HG03432 (cell line): Measurements from ENCODE around the gene DNAH8.
A peak's percentile ranks its signal among the peaks of the same experiment; 100 is the strongest.

Experiments used
- ATAC-seq: cut with Tn5 transposase; IDR thresholded peaks from one replicate; pipeline ENCODE4 v1.9.1; 2021; ENCODE audit warnings: mild to moderate bottlenecking, moderate library complexity; ENCODE audit not compliant: unreplicated experiment

DNAH8 gene

DNA sequence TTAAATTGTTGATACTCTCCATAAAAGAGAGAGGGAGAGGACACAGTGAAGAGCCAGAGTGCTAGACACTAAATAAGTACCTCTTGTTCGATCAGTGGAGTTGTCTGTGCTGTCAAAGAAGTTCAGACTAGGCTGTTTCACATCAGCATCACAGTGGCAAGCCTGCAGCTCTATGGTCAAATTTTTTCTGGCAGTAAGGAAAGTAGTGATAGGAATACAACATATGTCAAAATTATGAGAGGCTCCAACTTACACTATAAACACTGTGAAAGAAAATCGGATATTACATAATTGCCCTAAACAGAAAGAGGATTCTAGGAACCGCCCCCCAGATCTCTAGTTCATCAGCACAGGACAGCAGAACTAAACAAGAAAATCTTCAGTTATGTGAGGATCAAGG is 23.1 kb downstream of the DNAH8 start:
- no peak for ATAC-seq

DNA sequence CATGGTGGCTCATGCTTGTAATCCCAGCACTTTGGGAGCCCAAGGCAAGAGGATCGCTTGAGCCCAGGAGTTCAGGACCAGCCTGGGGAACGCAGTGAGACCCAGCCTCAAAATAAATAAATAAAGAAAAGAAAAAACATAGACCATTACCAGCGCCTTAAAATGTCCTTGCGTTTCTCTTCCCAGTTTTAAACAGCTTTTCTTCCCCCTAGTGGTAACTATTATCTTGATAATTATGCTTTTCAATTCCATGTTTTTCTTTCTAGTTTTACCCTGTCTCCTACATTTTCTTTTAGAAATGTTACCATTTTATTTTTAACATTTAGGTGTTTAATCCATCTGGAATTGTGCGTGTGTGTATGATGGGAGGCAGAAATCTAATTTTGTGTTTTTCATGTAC is 24.4 kb downstream of the DNAH8 start:
- ATAC-seq, result no peak

GRCh38 chr6:38749473-38749872 is 34.4 kb downstream of the DNAH8 start:
- ATAC-seq, result no peak

DNA sequence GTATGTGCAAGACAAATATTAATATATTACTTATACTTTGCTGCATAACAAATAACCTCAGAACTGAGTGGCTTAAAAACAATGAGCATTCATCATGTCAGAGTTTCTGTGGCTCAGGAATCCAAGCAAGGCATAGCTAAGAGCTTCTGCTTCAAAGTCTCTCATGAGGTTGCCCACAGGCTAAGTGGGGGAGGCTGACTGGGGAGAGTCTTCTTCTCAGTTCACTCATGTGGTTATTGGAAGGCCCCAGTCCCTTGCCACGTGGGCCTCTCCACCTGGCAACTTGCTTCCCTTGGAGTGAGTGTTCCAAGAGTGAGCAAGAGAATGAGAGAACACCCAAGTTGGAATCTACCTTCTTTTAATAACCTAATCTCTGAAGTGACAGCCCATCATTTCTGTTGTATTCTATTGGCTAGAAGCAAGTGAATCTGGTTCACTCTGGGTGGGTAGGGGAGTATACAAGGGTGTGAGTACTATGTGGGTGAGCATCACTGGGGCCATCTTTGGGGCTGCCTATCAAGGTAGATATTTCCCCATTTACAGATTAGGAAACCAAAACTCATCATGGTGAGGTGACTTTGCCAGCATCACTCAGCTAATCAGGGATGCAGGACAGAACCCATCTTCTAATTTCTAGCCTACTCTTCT is 36.0 kb downstream of the DNAH8 start:
- ATAC-seq, result no peak

GRCh38 chr6:38753707-38754106 is 38.6 kb downstream of the DNAH8 start:
- ATAC-seq, result no peak

DNA sequence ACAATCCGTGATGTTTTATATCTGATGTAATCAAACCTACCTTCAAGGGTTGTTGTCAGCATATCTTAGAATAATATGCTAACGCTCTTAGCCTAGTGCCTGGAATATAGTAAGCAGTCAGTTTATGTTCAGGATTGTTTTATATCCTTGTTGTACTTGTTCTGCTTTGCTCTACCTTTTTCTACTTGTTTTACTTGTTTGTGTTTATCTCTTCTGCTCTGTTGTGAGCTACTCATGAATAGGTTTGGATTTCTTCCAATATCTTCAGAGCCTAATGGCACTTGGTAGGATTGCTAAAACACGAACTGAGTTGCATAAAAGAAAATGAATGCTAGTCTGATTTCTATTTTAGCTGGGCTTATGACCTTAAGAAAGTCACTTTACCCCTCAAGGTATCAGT is 40.1 kb downstream of the DNAH8 start:
- ATAC-seq, result no peak

- ATAC-seq, result no peak
These were observed 40.8 kb downstream of the DNAH8 start for GRCh38 chr6:38755874-38756273.

GRCh38 chr6:38760097-38760496 is 45.0 kb downstream of the DNAH8 start:
- ATAC-seq, result no peak

DNA sequence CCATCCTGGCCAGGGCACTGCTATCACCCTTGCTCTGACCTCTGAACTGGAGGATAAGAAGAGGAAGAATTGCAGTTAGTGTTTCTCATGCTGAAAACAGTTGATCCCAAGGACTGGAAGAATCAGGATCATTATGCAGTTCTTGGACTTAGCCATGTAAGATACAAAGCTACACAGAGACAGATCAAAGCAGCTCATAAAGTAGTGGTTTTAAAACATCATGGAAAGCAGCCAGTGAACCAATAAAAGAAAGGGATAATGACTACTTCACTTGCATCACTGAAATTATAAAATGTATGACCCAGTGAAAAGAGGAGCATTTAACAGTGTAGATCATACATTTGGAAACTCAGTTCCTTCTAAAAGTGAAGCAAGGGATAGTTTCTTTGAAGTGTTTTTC is 47.7 kb downstream of the DNAH8 start:
- no peak for ATAC-seq

GRCh38 chr6:38767560-38767959 is 52.4 kb downstream of the DNAH8 start:
- no peak for ATAC-seq

GRCh38 chr6:38773338-38773737 is 58.2 kb downstream of the DNAH8 start:
- no peak for ATAC-seq

- no peak for ATAC-seq
These were observed 60.0 kb downstream of the DNAH8 start for GRCh38 chr6:38774929-38775707.

DNA sequence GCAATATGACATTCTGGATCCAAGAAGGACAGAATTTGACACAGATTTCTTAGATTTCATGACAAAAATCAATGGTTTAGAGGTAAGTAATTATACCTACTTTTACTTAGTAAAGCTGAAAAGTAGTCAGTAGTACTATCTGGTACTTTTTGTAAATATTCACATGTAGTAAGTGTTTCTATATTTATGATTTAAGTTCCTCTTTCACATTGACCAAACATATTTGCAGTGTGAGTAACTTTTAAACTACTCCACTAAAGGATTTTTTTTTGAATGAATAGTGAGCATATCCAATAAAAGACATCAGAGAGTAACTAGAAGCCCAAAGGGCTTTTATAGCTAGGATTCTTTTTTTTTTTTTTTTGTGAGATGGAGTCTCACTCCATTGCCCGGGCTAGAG is 60.8 kb downstream of the DNAH8 start:
- peak; percentile 61 for ATAC-seq

DNA sequence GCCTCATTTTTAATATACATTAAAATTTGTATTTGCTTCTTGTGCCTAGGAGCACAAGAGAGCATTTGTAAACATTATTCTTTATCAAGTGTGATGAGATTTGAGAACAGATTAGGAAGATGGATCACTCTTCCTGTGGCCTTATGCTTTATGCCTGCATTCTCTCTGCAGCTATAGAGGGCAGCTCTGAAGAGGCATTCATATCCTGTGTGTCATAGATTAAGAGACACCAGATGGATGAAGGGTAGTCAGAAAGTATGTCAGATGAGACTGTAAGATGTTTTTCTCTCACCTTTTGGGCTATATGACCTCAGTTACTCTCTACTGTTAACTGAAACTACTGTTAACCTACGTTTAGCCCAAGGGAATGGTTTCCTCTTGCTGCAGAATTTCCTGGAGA is 61.4 kb downstream of the DNAH8 start:
- ATAC-seq, result no peak

GRCh38 chr6:38779310-38780062 is 64.4 kb downstream of the DNAH8 start:
- ATAC-seq, result no peak

GRCh38 chr6:38782616-38783015 is 67.5 kb downstream of the DNAH8 start:
- ATAC-seq, result no peak

DNA sequence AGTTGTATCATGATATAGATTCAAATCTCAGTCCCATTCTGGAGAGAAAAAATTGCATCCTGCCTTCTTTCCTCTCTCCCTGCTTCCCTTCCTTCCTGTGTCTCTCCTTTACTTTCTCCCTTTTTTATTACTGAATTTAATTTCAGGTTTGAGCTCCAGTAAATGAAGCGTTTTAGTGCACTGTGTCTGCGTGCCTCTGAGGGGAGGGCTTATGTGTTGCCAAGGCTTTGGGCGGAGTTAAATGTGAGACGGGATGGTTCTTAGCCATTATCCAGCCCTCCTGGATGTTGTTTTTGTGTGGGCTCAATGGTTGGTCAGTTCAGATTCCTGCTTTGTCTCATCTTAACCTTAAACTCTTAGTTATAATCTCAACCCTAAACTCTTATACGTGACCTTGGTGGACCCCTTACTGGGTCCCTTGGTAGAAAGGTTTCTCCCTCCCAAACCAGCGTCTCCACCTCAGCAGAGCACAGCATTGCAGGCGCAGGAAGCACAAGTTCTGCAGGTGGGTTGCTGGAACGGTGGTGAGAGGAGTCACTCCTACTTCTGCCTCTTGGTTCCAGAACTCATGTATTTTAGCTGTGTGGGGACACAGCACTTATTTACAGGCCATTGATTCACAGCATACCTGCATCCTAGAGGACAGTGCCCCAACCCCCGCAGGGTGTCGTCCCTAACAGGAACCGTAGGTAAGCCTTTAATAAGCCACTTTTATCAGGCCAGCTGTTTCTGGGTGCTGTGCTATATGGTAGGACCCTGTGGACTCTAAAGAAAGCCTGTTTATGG is 68.5 kb downstream of the DNAH8 start:
- no peak for ATAC-seq

DNA sequence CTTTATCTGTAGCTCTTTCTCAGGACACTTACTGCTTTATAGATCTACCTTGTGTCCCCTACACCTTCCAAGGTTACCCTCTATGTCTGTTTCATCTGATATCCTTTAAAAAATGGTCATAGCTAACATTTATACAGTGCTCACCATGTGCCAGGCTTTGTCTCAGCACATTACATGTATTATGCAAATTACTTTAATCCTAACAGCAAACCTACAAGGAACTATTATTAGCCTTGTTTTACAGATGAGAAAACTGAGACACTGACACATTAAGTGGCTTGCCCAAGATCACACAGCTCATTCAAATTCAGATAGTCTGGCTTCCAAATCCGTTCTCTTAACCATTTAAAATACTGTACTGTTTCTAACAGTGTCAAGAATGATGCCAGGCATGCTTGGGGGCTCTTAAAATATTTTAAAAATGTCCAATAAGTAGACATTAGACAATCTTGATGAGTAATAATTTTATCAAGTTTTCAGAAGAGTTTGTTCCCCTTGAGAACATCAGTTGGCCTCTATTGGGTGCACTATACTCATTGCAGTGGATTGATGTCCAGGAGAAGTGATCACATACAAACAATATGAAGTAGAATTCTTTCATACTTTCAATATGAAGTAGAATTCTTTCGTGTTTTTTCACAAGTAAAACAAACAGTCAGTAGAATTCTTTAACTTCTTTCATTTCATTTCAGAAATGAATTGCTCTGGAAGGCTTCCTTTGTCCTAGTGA is 69.6 kb downstream of the DNAH8 start:
- ATAC-seq, result no peak

DNA sequence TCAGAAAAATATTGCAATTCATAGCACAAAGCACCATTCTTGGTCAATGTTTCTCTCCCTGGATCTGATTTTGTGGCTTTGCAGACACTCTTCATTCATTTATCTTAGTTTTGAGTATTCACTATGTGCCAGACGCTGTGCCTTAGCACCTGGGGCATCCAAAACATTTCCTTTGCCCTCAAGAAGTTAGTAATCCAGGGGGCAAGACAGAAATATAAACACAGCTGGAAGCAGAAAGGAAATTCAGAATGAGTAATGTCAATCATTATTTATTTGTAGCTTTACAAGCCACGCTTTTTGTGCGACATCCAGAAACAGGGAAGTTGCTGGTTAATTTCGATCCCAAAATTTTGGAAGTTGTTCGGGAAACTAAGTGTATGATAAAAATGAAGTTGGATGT is 71.4 kb downstream of the DNAH8 start:
- ATAC-seq, result no peak

DNA sequence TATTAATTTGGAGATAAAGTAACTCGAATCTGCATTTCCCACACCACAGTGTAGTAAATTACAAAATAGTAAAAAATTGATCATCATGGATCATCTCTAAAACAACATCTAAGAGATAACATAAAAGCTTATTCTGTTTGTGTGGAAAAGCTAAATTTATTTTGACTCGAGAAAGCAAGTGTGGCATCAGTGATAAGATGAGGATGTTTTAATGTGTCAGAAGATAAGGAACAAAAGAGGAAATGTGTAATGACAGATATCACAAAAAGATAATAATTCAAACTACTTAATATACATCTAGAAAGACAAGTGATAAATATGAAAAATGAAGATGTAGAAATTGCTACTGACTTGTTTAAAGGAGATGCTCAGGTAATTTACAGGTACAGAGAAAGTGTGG is 74.1 kb downstream of the DNAH8 start:
- no peak for ATAC-seq

- ATAC-seq, result no peak
These were observed 77.2 kb downstream of the DNAH8 start for GRCh38 chr6:38792356-38792755.
